WI38 (cell line): Measurements from ENCODE around the gene EIF3F.

Experiments used
- H3K4me3 ChIP-seq: 2 replicates; pipeline ENCODE4 v1.5.1; 2011; ENCODE audit warnings: low read depth, mild to moderate bottlenecking, control low read depth, low read length
- CTCF ChIP-seq: IDR thresholded peaks from 2 replicates; pipeline ENCODE4 v1.5.1; 2012; ENCODE audit warnings: low read depth, mild to moderate bottlenecking, control low read depth, low read length

The EIF3F gene

GRCh38 chr11:8006349-8006977 lies 19.3 kb downstream of the EIF3F start:
- peak; percentile 89 for TF ChIP-seq CTCF
- H3K4me3 ChIP-seq, result no peak overlapping the region

- no peak overlapping the region for H3K4me3 ChIP-seq
- TF ChIP-seq CTCF, result no peak
Observed at GRCh38 chr11:8008212-8008611, 21.1 kb downstream of the EIF3F start.

- H3K4me3 ChIP-seq, result no peak overlapping the region
Observed at GRCh38 chr11:8009856-8010255, 22.7 kb downstream of the EIF3F start.

GRCh38 chr11:8011371-8011770 lies 24.2 kb downstream of the EIF3F start:
- no peak for TF ChIP-seq CTCF
- H3K4me3 ChIP-seq, result no peak overlapping the region

More at GRCh38 chr11:8009856-8010255, 22.7 kb downstream of the EIF3F start:
- no peak for TF ChIP-seq CTCF

- H3K4me3 ChIP-seq, result no peak overlapping the region
- no peak for TF ChIP-seq CTCF
Observed at GRCh38 chr11:8011981-8012444, 24.9 kb downstream of the EIF3F start.

GRCh38 chr11:8013833-8014232 lies 26.7 kb downstream of the EIF3F start:
- TF ChIP-seq CTCF, result no peak
- H3K4me3 ChIP-seq, result no peak overlapping the region

GRCh38 chr11:8015753-8016239 lies 28.7 kb downstream of the EIF3F start:
- no peak for TF ChIP-seq CTCF
- peak overlapping the region; percentile 34; the same call in 1 of the 2 replicates for H3K4me3 ChIP-seq
